SJCRH30 (cell line): ENCODE data around the gene BCL10. TPM values are rescaled to one million over a fixed set of nuclear protein-coding genes. Genes with fewer than 3 reads are reported as not detected.

Experiments
- DNase-seq, 2 experiments: peaks; one replicate each; pipeline ENCODE4 v3.0.0-alpha.2; 2015 to 2020
- H3K27ac ChIP-seq: fragments of 250-450 bp; sonication (Bioruptor Pico); 2 replicates; pipeline ENCODE4 v1.5.1; 2020; ENCODE audit warnings: mild to moderate bottlenecking, moderate library complexity
- H3K27me3 ChIP-seq: fragments of 250-450 bp; sonication (Bioruptor Pico); 2 replicates; pipeline ENCODE4 v1.5.1; 2020; ENCODE audit warnings: mild to moderate bottlenecking, moderate library complexity
- H3K36me3 ChIP-seq: fragments of 250-450 bp; sonication (Bioruptor Pico); 2 replicates; pipeline ENCODE4 v1.5.1; 2020; ENCODE audit warnings: mild to moderate bottlenecking, moderate library complexity
- H3K4me1 ChIP-seq: fragments of 250-450 bp; sonication (Bioruptor Pico); 2 replicates; pipeline ENCODE4 v1.5.1; 2020; ENCODE audit warnings: mild to moderate bottlenecking, moderate library complexity
- H3K4me3 ChIP-seq: fragments of 250-450 bp; sonication (Bioruptor Pico); 2 replicates; pipeline ENCODE4 v1.5.1; 2020; ENCODE audit warnings: mild to moderate bottlenecking, moderate library complexity
- H3K9me3 ChIP-seq: fragments of 250-450 bp; sonication (Bioruptor Pico); replicated peaks from 2 replicates; pipeline ENCODE4 v1.5.1; 2020; ENCODE audit warnings: mild to moderate bottlenecking, moderate library complexity
- total RNA-seq: library from RNA; depleted of rRNA; stranded (reverse); fragments of >200 nt; shearing (Covaris generic); gene quantifications from 2 replicates; pipeline ENCODE4 v1.2.3, GENCODE V29; 2014; rRNA removed

Gene BCL10
- total RNA-seq, 1 experiment from 2014 or later, result 26.6 TPM

DNA sequence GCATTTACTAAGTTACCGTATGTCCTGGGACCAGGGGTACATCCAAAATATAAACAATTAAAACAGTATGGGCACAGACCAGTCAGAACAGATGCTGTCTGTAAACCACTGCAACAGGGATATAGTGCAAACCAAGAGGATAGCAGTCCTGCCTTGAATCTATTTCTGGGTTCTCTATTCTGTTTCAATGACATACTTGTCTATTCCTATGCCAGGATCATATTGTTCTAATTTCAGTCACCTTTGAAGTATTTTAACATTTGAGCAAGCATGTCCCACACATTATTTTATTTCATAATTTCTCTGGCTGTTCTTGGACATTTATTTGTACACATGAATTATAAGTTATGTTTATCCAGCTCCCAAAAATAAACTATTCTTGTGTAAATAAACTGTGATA lies 47.5 kb downstream of the BCL10 start:
- Histone ChIP-seq H3K4me3 (peak overlapping the region; percentile 45), H3K27me3 (no peaks in the 10 kb centered on the region), H3K4me1 (peaks cover 40% of the 10 kb centered on the region), H3K36me3 (no peaks in the 10 kb centered on the region), H3K9me3 (no peaks in the 10 kb centered on the region), H3K27ac (peak overlapping the region; percentile 28; the same call in 1 of the 2 replicates)
- no peak for DNase-seq

- H3K27ac ChIP-seq, result peak overlapping the region; percentile 64
- H3K9me3 ChIP-seq, result no peaks in the 10 kb centered on the region
- H3K27me3 ChIP-seq, result no peaks in the 10 kb centered on the region
- DNase-seq, result peak; percentile 19 to 60
- no peaks in the 10 kb centered on the region for H3K36me3 ChIP-seq
- peaks cover 43% of the 10 kb centered on the region for H3K4me1 ChIP-seq
- H3K4me3 ChIP-seq, result peak overlapping the region; percentile 14
Observed at GRCh38 chr1:85225624-85226380, 50.6 kb downstream of the BCL10 start.

DNA sequence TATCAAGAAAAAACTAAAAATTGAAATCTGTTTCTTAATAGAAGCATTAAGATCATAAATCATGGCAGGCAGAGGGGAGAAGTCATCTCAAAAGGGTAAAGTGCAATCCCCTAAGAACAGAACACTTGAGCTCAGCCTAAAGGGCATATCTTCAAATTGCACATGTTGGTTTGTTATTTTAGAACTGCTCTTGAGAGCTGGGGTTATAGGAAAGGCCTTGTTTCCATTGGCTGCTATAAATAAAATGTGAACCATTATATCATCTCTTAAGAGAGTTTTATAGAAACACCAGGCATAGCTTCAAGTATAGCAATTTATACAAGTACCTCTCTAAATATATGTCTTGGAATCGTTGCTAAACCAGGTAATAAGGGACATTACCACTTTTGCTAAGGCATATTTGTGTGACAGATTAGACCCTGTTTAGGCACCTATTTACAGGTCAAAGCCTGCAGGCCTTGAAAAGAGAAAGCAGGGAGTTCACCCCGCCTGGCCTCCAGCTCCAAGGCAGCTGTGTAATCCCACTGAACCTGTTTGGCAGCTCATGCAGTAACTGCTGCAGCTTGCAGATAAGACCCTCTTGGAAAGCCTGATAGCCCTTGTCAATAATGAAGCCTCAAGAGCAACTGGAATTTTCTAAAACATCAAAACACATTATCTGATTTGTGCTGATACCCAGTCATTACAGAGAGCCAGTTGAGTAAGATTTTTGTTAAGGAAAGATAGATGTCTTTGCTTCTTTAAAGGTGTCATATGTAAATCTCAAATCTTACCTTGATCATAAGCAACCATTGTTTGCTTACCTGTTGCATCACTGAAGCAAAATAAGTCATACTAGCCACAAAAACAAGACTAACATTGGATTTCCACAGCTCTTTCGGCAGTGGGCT lies 51.5 kb downstream of the BCL10 start:
- H3K4me1 ChIP-seq, result peaks cover 35% of the 10 kb centered on the region
- peak overlapping the region; percentile 14 for H3K4me3 ChIP-seq
- peak; percentile 58 to 65 for DNase-seq
- H3K27me3 ChIP-seq, result no peaks in the 10 kb centered on the region
- H3K36me3 ChIP-seq, result no peaks in the 10 kb centered on the region
- no peaks in the 10 kb centered on the region for H3K9me3 ChIP-seq
- peak overlapping the region; percentile 64 for H3K27ac ChIP-seq

DNA sequence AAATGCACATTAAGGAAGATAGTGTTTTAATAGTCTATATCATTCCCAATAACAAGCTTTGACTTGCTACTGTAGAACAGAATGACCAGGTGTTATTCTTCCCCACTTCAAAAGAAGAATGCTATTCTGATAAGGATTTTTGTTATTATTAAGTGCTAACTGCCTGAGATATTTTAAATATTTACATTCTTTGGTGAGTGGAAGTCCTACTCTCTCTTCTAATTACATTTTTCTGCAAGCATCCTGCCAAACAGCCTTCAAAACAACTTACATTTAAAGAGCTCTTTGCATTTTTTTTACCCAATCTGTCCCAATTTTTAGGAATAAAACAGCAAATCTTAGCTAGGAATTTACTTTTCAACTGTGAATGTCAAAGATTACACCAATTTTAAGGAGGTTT lies 52.1 kb downstream of the BCL10 start:
- DNase-seq, result no peak
- Histone ChIP-seq H3K4me3 (no peak overlapping the region), H3K4me1 (peaks cover 32% of the 10 kb centered on the region), H3K27ac (no peak overlapping the region), H3K27me3 (no peaks in the 10 kb centered on the region), H3K9me3 (no peaks in the 10 kb centered on the region), H3K36me3 (no peaks in the 10 kb centered on the region)

- Histone ChIP-seq H3K27ac (no peak overlapping the region), H3K4me1 (peaks cover 25% of the 10 kb centered on the region), H3K27me3 (no peaks in the 10 kb centered on the region), H3K4me3 (no peak overlapping the region), H3K9me3 (no peaks in the 10 kb centered on the region), H3K36me3 (no peaks in the 10 kb centered on the region)
- DNase-seq, result no peak
Observed at GRCh38 chr1:85223334-85223733, 53.1 kb downstream of the BCL10 start.

DNA sequence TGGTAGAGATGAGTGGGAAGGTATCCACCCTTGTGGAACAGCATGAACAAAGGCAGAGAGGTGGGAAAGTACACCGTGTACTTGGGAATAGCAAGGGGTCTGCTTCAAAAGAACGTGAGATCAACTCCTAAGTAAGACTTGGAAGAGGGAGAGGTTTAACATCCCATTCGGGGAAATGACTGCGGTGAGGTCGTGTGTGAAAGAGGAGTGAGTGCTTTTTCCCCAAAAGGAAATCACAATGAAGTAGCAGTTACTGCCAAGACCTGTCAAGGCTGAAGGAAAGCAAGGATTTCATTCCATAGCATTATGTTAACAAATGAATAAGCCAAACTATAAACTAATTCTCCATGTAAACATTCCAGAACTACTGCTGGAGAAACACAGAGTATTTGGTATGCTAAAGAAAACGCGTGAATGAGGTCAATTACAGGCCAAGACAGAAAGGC lies 55.7 kb downstream of the BCL10 start:
- DNase-seq, result no peak
- Histone ChIP-seq H3K27ac (no peak overlapping the region), H3K4me3 (no peak overlapping the region), H3K36me3 (no peaks in the 10 kb centered on the region), H3K4me1 (peaks cover 19% of the 10 kb centered on the region), H3K9me3 (no peaks in the 10 kb centered on the region), H3K27me3 (no peaks in the 10 kb centered on the region)

- H3K4me1 ChIP-seq, result peaks cover 12% of the 10 kb centered on the region
- no peaks in the 10 kb centered on the region for H3K36me3 ChIP-seq
- no peak overlapping the region for H3K27ac ChIP-seq
- no peak overlapping the region for H3K4me3 ChIP-seq
- DNase-seq, result no peak
- no peaks in the 10 kb centered on the region for H3K9me3 ChIP-seq
- H3K27me3 ChIP-seq, result no peaks in the 10 kb centered on the region
Observed at GRCh38 chr1:85219853-85220610, 56.4 kb downstream of the BCL10 start.

DNA sequence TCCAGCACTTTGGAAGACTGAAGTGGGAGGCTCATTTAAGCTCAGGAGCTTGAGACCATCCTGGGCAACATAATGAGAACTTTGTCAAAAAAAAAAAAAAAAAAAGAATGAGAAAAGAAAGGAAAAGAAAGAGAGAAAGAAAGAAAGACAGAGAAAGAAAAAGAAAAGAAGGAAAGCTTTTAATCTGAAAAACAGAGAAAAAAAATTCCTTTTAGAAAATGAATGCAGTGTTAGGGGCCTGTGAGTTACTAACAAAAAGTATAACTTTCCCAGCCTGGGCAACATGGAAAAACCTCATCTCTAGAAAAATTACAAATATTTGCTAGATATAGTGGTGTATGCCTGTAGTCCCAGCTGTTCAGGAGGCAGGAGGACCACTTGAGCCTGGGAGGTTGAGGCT lies 59.7 kb downstream of the BCL10 start:
- no peak for DNase-seq
- H3K36me3 ChIP-seq, result no peaks in the 10 kb centered on the region
- no peak overlapping the region for H3K4me3 ChIP-seq
- no peaks in the 10 kb centered on the region for H3K4me1 ChIP-seq
- no peaks in the 10 kb centered on the region for H3K9me3 ChIP-seq
- no peak overlapping the region for H3K27ac ChIP-seq
- no peaks in the 10 kb centered on the region for H3K27me3 ChIP-seq

Other genes with a start within 250 kb of the BCL10 start
- gene MCOLN3, start 228.1 kb downstream of the BCL10 start, total RNA-seq, result 4.7 and 6.2 TPM in 2 replicates
- 5.2 and 6.7 TPM in 2 replicates for gene SYDE2, start 75.6 kb downstream of the BCL10 start, total RNA-seq
- gene C1orf52, start 17.0 kb downstream of the BCL10 start, total RNA-seq, result 21.7 and 25.8 TPM in 2 replicates
- 80.3 and 80.9 TPM in 2 replicates for gene DDAH1, start 188.5 kb upstream of the BCL10 start, total RNA-seq